K562 (cell line): ENCODE measurements around the gene UBE2A. TPM values are rescaled to one million over a fixed set of nuclear protein-coding genes. Genes with fewer than 3 reads are reported as not detected.

Experiments
- ATAC-seq: fragments of 200-7000 bp; cut with Tn5 transposase; 3 replicates; pipeline ENCODE4 v1.9.1; 2020; ENCODE audit warnings: moderate library complexity
- BruUV-seq: library from RNA; stranded (reverse); fragments of 400-500 nt; replicated peaks from 2 replicates; lab custom pipeline; 2021; lab: Mats Ljungman, UMichigan
- CTCF ChIA-PET: fragments of 300-600 bp; formaldehyde crosslinking; extraction: SDS; loops from one replicate; lab custom pipeline; 2021; ENCODE audit warnings: low intra/inter-chr PET ratio; lab: Yijun Ruan, JAX
- POLR2A ChIA-PET: fragments of 300-600, 350-650 bp; sonication (Branson Sonifier 250); formaldehyde crosslinking; extraction: SDS; loops from one replicate; lab custom pipeline; 2021; ENCODE audit warnings: antibody characterized with exemption, inconsistent platforms; lab: Yijun Ruan, JAX
- DNase-seq, 4 experiments: peaks; one replicate each; pipeline versions ENCODE4 v3.0.0 to v3.0.0-alpha.2; 2011 to 2018; ENCODE audit warnings: low spot score in 3 of 4, mixed read lengths in 3 of 4; ENCODE audit errors: extremely low read depth in 1 of 4
- FAIRE-seq: peaks from 2 replicates; lab custom pipeline; 2011; peaks lifted over from hg19 to GRCh38; lab: Jason Lieb, UNC
- H2AFZ ChIP-seq: 2 replicates; pipeline ENCODE4 v1.6.0; 2011; ENCODE audit warnings: low read depth, low read length, control low read depth, inconsistent platforms
- H3K27ac ChIP-seq: fragments of 200-600 bp; 3 replicates; pipeline ENCODE4 v1.8.0; 2011; ENCODE audit warnings: low read depth, mild to moderate bottlenecking, control low read depth, inconsistent platforms, low read length, moderate library complexity, mixed read lengths; ENCODE audit errors: extremely low read depth
- H3K27me3 ChIP-seq, 2 experiments: fragments of 300-600 bp in 1 of 2; 2 replicates in 1 of 2; 3 replicates in 1 of 2; pipeline versions ENCODE4 v1.6.0 to v1.8.0; 2011; ENCODE audit warnings: inconsistent platforms in 2 of 2, low read length in 2 of 2, mild to moderate bottlenecking in 1 of 2, mixed read lengths in 1 of 2, moderate library complexity in 1 of 2; ENCODE audit not compliant: control insufficient read depth in 2 of 2, insufficient read depth in 2 of 2
- H3K36me3 ChIP-seq: fragments of 300-600 bp; 3 replicates; pipeline ENCODE4 v1.8.0; 2011; ENCODE audit warnings: mild to moderate bottlenecking, low read length, inconsistent platforms; ENCODE audit not compliant: control insufficient read depth, insufficient read depth
- H3K4me1 ChIP-seq, 2 experiments: fragments of 200-600 bp in 1 of 2; replicated peaks in 1 of 2; 2 replicates in 1 of 2; 3 replicates in 1 of 2; pipeline versions ENCODE4 v1.5.1 to v1.8.0; 2011; ENCODE audit warnings: inconsistent platforms in 2 of 2, low read length in 2 of 2, mild to moderate bottlenecking in 1 of 2, mixed read lengths in 1 of 2, moderate library complexity in 1 of 2; ENCODE audit not compliant: control insufficient read depth in 2 of 2, insufficient read depth in 2 of 2
- H3K4me2 ChIP-seq: 2 replicates; pipeline ENCODE4 v1.6.1; 2011; ENCODE audit warnings: low read length, control low read depth, inconsistent platforms, mixed read lengths; ENCODE audit not compliant: insufficient read depth
- H3K4me3 ChIP-seq: fragments of 200-600 bp; sonication (generic), shearing (Covaris generic); 2 replicates; pipeline ENCODE4 v1.5.1; 2016; ENCODE audit warnings: control low read depth, inconsistent platforms
- H3K79me2 ChIP-seq: fragments of 200-600 bp; 3 replicates; pipeline ENCODE4 v1.8.0; 2011; ENCODE audit warnings: low read length, inconsistent platforms; ENCODE audit not compliant: control insufficient read depth, insufficient read depth
- H3K9ac ChIP-seq, 2 experiments: 2 replicates each; pipeline versions ENCODE4 v1.6.0 to v1.6.1; 2011; ENCODE audit warnings: low read depth in 2 of 2, low read length in 2 of 2, control low read depth in 1 of 2, inconsistent platforms in 1 of 2, mild to moderate bottlenecking in 1 of 2, mixed read lengths in 1 of 2; ENCODE audit not compliant: insufficient read depth in 1 of 2
- H3K9me1 ChIP-seq: one replicate; pipeline ENCODE4 v1.6.0; 2011; ENCODE audit warnings: inconsistent platforms, mild to moderate bottlenecking, low read length, moderate library complexity; ENCODE audit not compliant: control insufficient read depth, insufficient read depth
- H3K9me3 ChIP-seq: replicated peaks from 2 replicates; pipeline ENCODE4 v1.5.1; 2011; ENCODE audit warnings: low read depth, low read length, inconsistent platforms; ENCODE audit not compliant: control insufficient read depth, insufficient read depth
- H4K20me1 ChIP-seq: replicated peaks from 2 replicates; pipeline ENCODE4 v1.6.1; 2011; ENCODE audit warnings: low read length, inconsistent platforms, mixed read lengths; ENCODE audit not compliant: control insufficient read depth, insufficient read depth
- ESRRB ChIP-seq: fragments of 250-450 bp; sonication (Bioruptor Pico); IDR thresholded peaks from 2 replicates; pipeline ENCODE4 v1.5.0; 2020; ENCODE audit warnings: mild to moderate bottlenecking, moderate library complexity, borderline replicate concordance
- FOXJ2 ChIP-seq: fragments of 200-800 bp; sonication (Bioruptor generic); IDR thresholded peaks from 2 replicates; pipeline ENCODE4 v1.6.1; 2016; ENCODE audit warnings: missing genetic modification characterization, missing compliant biosample characterization
- ILF3 ChIP-seq: fragments of 450-650 bp; IDR thresholded peaks from 2 replicates; pipeline ENCODE4 v1.6.1; 2018; ENCODE audit warnings: antibody characterized with exemption, mild to moderate bottlenecking, moderate library complexity, borderline replicate concordance
- MBD2 ChIP-seq: sonication (generic); IDR thresholded peaks from 2 replicates; pipeline ENCODE4 v1.6.1; 2016; ENCODE audit warnings: low read depth, borderline replicate concordance
- TEAD4 ChIP-seq, 2 experiments: sonication (generic) in 1 of 2; formaldehyde crosslinking in 1 of 2; IDR thresholded peaks; 2 replicates each; pipeline versions ENCODE4 v1.6.1 to v1.8.0; 2012 to 2022; ENCODE audit warnings: borderline replicate concordance in 1 of 2, inconsistent platforms in 1 of 2, low read length in 1 of 2, mild to moderate bottlenecking in 1 of 2, missing genetic modification reagents in 1 of 2
- ZNF274 ChIP-seq: IDR thresholded peaks from 2 replicates; pipeline ENCODE4 v1.6.1; 2011; ENCODE audit warnings: low read depth, mild to moderate bottlenecking, low read length, moderate library complexity, borderline replicate concordance
- WGBS: fragments of 100-300 bp; shearing (Covaris generic); methylation state at CpG from one replicate; pipeline ENCODE4 v1.1.6; 2016; ENCODE audit warnings: low coverage, mixed read lengths; ENCODE audit not compliant: insufficient coverage; ENCODE audit errors: missing lambda C conversion rate; 5-methylcytosine and 5-hydroxymethylcytosine counted together
- in situ Hi-C: fragments of 300-500 bp; cut with MboI; formaldehyde crosslinking; loops from 4 replicates; pipeline ENCODE4 v1.15.0; 2018; ENCODE audit warnings: inconsistent platforms, mixed read lengths
- intact Hi-C: fragments of 100-400 bp; cut with micrococcal nuclease; formaldehyde crosslinking; loops from 2 replicates; pipeline ENCODE4 v1.14.2; 2022
- polyA plus RNA-seq, 8 experiments: library from polyadenylated mRNA; depleted of rRNA in 4 of 8; stranded (reverse) in 5 of 8; unstranded in 3 of 8; fragments of >200 nt; fragmentation: Nextera tagmentation in 2 of 8; fragmentation: Illumina TruSeq in 1 of 8; extraction: Ambion mirVana in 2 of 8; extraction: Trizol in 1 of 8; gene quantifications; 2 replicates each; pipeline versions ENCODE4 v1.2.1 to v1.2.3, GENCODE V29; 2011 to 2014; ENCODE audit warnings: inconsistent platforms in 1 of 8, missing spikeins in 1 of 8
- total RNA-seq, 7 experiments: library from RNA; depleted of rRNA in 6 of 7; stranded (reverse); fragments of >200 nt in 6 of 7; fragmentation: Illumina TruSeq in 2 of 7; extraction: Trizol in 2 of 7; gene quantifications; 2 replicates each; pipeline versions ENCODE4 v1.2.1 to v1.2.3, GENCODE V29; 2011 to 2021; ENCODE audit warnings: low replicate concordance in 1 of 7
- TF ChIP-seq, protein P1 (sequence below): fragments of 450-650 bp; IDR thresholded peaks from 2 replicates; pipeline ENCODE4 v1.6.1; 2016; ENCODE audit warnings: antibody characterized with exemption
- TF ChIP-seq, protein P2 (sequence below): fragments of 200-800 bp; sonication (Bioruptor generic); IDR thresholded peaks from 2 replicates; pipeline ENCODE4 v1.6.1; 2017; ENCODE audit warnings: missing genetic modification characterization, missing compliant biosample characterization

Gene UBE2A
- total and polyA plus RNA-seq, 9 of the 15 experiments (the other 6 are each of a cell fraction or from before 2014, with no cell fraction given): 21.6 to 87.6 (median 47.8) TPM

DNA sequence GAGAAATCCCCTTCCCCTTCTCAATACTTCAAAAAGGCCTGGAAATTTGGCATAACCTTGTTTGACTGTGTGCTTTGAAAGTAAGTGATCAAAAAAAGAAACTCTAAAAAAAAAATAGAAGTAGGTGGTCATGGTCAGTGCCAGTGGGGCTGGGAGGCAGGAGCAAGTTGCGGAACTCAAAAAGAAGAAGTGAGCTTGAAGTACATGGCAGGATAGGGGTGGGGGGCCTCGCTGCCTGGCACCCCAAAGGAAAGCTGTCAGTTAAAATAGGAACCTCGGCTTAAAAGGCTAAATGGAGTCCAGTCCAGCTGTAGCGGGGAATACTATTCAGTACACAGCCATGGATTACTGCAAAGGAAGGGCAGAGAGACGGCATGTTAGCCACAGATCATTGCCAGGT lies 44.1 kb downstream of the UBE2A start:
- no peaks in the 10 kb centered on the region for H3K27me3 ChIP-seq
- no peaks in the 10 kb centered on the region for H3K4me1 ChIP-seq
- H3K4me2 ChIP-seq: no peak overlapping the region
- no peaks in the 10 kb centered on the region for H3K79me2 ChIP-seq
- ChIA-PET CTCF (interaction anchor here (0.6 kb wide), 1 partner anchor 107 kb away, joined by 6 read pairs; no protein-coding TSS in a partner anchor), POLR2A (interaction anchor here (1.0 kb wide), 1 partner anchor 44 kb away, joined by 5 read pairs; no protein-coding TSS in a partner anchor)
- TF ChIP-seq MBD2 (no peak), ESRRB (CRISPR knock-in tag) (no peak)
- BruUV-seq: no TSS peak
- H3K4me3 ChIP-seq: no peak overlapping the region
- DNase-seq: no peak
- H3K27ac ChIP-seq: no peak overlapping the region
- no peaks in the 10 kb centered on the region for H3K36me3 ChIP-seq
- no peaks in the 10 kb centered on the region for H3K9me3 ChIP-seq
- H4K20me1 ChIP-seq: no peaks in the 10 kb centered on the region
- no peak for FAIRE-seq
- no peak overlapping the region for H2AFZ ChIP-seq
- H3K9me1 ChIP-seq: no peaks in the 10 kb centered on the region
- no peak for ATAC-seq
- 83% methylated on average over 5 of the region's 5 CpGs for WGBS
- in situ Hi-C loops (no loop called here), intact Hi-C loops (no loop called here)
- H3K9ac ChIP-seq: no peak overlapping the region

DNA sequence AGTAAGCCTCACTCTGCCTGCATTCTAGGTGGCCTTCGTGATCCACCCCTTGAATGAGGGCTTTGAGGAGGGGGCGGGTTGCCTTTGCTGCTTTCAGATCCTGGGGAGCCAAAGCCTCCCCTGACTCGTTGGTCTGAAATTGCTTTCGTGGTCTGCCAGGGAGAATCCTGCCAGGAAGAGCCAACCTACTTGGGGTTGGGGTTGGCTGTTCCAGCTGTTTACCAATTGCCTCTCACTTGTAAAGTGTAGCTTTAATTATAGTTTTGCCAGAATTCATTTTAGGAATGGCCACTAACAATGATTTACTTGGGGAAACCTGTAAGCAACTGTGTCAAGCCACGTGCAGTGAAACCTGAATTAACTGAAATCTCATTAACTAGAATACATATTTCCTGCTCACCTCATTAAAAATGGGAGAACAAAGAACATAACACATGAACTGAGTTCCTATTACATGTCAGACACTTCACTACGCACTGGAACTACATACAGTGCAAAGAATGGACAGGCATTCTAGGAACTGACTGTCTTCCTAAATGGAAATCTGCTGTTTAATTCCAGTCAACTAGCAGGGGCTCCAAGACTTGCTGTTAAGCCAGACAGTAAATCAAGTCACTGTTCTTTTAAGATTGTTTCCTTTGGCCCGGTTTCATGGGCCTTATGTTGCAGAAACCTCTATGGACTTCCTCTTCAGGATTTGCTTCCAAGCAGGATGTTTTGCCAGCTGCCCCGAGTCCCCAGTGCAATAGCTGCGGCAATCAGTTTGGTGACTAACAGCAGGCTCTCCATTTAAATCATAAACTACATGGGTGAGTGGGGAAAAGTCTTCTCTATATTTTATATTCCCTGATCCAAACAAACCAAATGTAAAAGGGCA lies 48.2 kb downstream of the UBE2A start:
- H3K4me1 ChIP-seq: no peaks in the 10 kb centered on the region
- FAIRE-seq: no peak
- ATAC-seq: no peak
- POLR2A ChIA-PET: interaction anchor here (0.6 to 1.0 kb wide), 2 partner anchors 33 to 38 kb away, joined by 3 read pairs; no protein-coding TSS in a partner anchor
- BruUV-seq: no TSS peak
- CTCF ChIA-PET: interaction anchor here (0.5 kb wide), 1 partner anchor 22 kb away, joined by 4 read pairs; no protein-coding TSS in a partner anchor
- no peaks in the 10 kb centered on the region for H3K79me2 ChIP-seq
- H3K4me3 ChIP-seq: no peak overlapping the region
- H3K9me3 ChIP-seq: no peaks in the 10 kb centered on the region
- H3K4me2 ChIP-seq: no peak overlapping the region
- no peaks in the 10 kb centered on the region for H3K27me3 ChIP-seq
- no peaks in the 10 kb centered on the region for H4K20me1 ChIP-seq
- no peak overlapping the region for H2AFZ ChIP-seq
- no peak overlapping the region for H3K9ac ChIP-seq
- no peaks in the 10 kb centered on the region for H3K9me1 ChIP-seq
- in situ Hi-C loops (no loop called here), intact Hi-C loops (no loop called here)
- peaks cover 10% of the 10 kb centered on the region; the same call in 2 of the 3 replicates for H3K36me3 ChIP-seq
- no peak for DNase-seq
- 81% methylated on average over 7 of the region's 9 CpGs for WGBS
- H3K27ac ChIP-seq: no peak overlapping the region
- TF ChIP-seq ZNF274 (no peak), ILF3 (no peak), TEAD4 (IDR thresholded peaks at IDR 0.05; ENCODE audit: low read length) (no peak), TEAD4 (CRISPR knock-in tag; IDR thresholded peaks at IDR 0.05; ENCODE audit: borderline replicate concordance) (no peak), FOXJ2 (tag) (no peak)
- TF ChIP-seq, protein P1, sequence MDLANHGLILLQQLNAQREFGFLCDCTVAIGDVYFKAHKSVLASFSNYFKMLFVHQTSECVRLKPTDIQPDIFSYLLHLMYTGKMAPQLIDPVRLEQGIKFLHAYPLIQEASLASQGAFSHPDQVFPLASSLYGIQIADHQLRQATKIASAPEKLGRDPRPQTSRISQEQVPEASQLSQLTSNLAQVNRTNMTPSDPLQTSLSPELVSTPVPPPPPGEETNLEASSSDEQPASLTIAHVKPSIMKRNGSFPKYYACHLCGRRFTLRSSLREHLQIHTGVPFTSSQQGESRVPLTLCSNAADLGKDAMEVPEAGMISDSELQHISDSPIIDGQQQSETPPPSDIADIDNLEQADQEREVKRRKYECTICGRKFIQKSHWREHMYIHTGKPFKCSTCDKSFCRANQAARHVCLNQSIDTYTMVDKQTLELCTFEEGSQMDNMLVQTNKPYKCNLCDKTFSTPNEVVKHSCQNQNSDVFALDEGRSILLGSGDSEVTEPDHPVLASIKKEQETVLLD: no peak
- TF ChIP-seq, protein P2, sequence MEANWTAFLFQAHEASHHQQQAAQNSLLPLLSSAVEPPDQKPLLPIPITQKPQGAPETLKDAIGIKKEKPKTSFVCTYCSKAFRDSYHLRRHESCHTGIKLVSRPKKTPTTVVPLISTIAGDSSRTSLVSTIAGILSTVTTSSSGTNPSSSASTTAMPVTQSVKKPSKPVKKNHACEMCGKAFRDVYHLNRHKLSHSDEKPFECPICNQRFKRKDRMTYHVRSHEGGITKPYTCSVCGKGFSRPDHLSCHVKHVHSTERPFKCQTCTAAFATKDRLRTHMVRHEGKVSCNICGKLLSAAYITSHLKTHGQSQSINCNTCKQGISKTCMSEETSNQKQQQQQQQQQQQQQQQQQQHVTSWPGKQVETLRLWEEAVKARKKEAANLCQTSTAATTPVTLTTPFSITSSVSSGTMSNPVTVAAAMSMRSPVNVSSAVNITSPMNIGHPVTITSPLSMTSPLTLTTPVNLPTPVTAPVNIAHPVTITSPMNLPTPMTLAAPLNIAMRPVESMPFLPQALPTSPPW: no peak
